ENCODE measurements around the gene DLG3. TPM values are rescaled to one million over a fixed set of nuclear protein-coding genes. Genes with fewer than 3 reads are reported as not detected.

Gene DLG3
- total RNA-seq, 1 experiment from 2014 or later = 71.2 TPM

DNA sequence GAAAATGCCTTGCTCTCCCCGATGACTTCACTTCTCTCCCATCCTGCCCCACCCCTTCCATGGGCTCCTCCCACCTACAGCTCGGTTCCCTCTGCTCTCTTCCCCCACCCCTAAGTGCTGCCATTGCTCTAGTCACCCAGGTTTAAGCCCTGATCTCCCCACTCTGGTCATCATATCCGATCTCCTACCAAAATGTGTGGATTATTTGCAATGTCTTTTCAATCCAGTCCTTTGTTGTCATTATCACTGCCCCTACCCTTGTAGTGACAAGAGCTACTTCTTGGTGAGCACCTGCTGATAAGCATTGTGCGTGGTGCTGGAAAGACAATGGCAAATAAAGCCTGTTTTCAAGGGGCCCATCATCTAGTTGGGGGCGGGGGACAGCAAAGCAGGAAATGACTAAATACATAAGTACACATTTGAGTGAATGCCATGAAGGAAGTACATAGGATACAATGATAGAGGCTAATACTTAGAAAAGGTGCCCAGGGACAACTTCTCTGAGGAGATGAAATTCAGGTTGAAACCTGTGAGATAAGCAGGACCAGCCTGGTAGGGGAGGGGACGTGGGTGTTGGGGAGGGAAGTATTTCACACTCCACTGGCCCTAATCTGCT lies 63.8 kb downstream of the DLG3 start:
- no peaks in the 10 kb centered on the region for H3K79me2 ChIP-seq (ENCODE audit: insufficient read depth, low read length)
- no peaks in the 10 kb centered on the region; the same call in 1 of the 2 replicates for H3K4me1 ChIP-seq (ENCODE audit: insufficient read depth, low read length)
- H3K27ac ChIP-seq (ENCODE audit: insufficient read length, low read depth, low read length) = no peak overlapping the region
- no peaks in the 10 kb centered on the region for H3K27me3 ChIP-seq (ENCODE audit: insufficient read depth, low read length)
- H3K9me3 ChIP-seq (ENCODE audit: control insufficient read depth, low read depth, low read length) = peaks cover 68% of the 10 kb centered on the region
- no peak overlapping the region for H4K5ac ChIP-seq (ENCODE audit: insufficient read length, low read depth, low read length)
- peak; percentile 33 for DNase-seq
- no peak overlapping the region for H3K18ac ChIP-seq (ENCODE audit: insufficient read length, low read depth, low read length)
- no peaks in the 10 kb centered on the region for H3K23me2 ChIP-seq (ENCODE audit: insufficient read length, low read depth, low read length, poor library complexity, severe bottlenecking)
- Mint-ChIP-seq H3K36me3 (ENCODE audit: insufficient read depth in 1 of 3, low read depth in 3 of 3) (peaks cover 9 to 28% (median 11%) of the 10 kb centered on the region in 3 experiments), H3K9me3 (peaks cover 75 to 77% of the 10 kb centered on the region in 2 experiments), H3K27me3 (ENCODE audit: low read depth) (peaks cover 2% of the 10 kb centered on the region), H3K27ac (peak overlapping the region in 1 of 3 experiments; percentile 49; a peak in 2 of 7 replicates), H3K4me1 (peaks cover 33 to 45% of the 10 kb centered on the region in 2 experiments), H3K4me3 (no peak overlapping the region; a peak in 1 of 5 replicates)
- H3K4ac ChIP-seq (ENCODE audit: low read depth, low read length) = no peak overlapping the region
- no peak overlapping the region for H4K91ac ChIP-seq (ENCODE audit: insufficient read length, low read depth, low read length)
- H2BK5ac ChIP-seq (ENCODE audit: insufficient read length, low read length) = no peak overlapping the region
- H2BK12ac ChIP-seq (ENCODE audit: insufficient read length, low read depth, low read length) = no peak overlapping the region
- no peak overlapping the region for H3K9ac ChIP-seq (ENCODE audit: extremely low read depth, insufficient read length, low read length)
- no peak overlapping the region for H2BK15ac ChIP-seq (ENCODE audit: low read depth, low read length)
- no peaks in the 10 kb centered on the region for H4K20me1 ChIP-seq (ENCODE audit: control insufficient read depth, insufficient read depth, insufficient read length)
- H2AK5ac ChIP-seq (ENCODE audit: insufficient read length, low read length) = no peak overlapping the region
- H3K23ac ChIP-seq (ENCODE audit: insufficient read length, low read depth, low read length) = no peak overlapping the region
- no peak overlapping the region for H2BK20ac ChIP-seq (ENCODE audit: low read depth, low read length, poor library complexity, severe bottlenecking)
- H2BK120ac ChIP-seq (ENCODE audit: low read depth, low read length, poor library complexity, severe bottlenecking) = no peak overlapping the region
- no CpG with 5 or more reads among the region's 6 CpGs for WGBS (ENCODE audit: extremely low coverage, insufficient read length, low lambda C conversion rate)
- no peak for TF ChIP-seq CTCF (conservative IDR thresholded peaks at IDR 0.05)
- H3K4me2 ChIP-seq (ENCODE audit: insufficient read depth, insufficient read length, low read length) = no peak overlapping the region
- H3T11ph ChIP-seq (ENCODE audit: low read length) = no peak overlapping the region
- H3K79me1 ChIP-seq (ENCODE audit: insufficient read depth, low read depth, low read length, poor library complexity, severe bottlenecking) = no peaks in the 10 kb centered on the region
- no peak overlapping the region for H3K56ac ChIP-seq (ENCODE audit: insufficient read length, low read depth, low read length)
- no peak overlapping the region for H3K14ac ChIP-seq (ENCODE audit: insufficient read depth, low read length)
- H2AFZ ChIP-seq (ENCODE audit: low read length) = no peak overlapping the region
- no peak overlapping the region for H4K8ac ChIP-seq (replicated peaks; ENCODE audit: insufficient read length, low read depth, low read length)

All from H9 (cell line).